GM18505 (cell line): ENCODE measurements around the gene MAP3K15.
"Not testable (repeated sequence)": the region's sequence is repeated elsewhere in the genome, so short reads cannot be mapped to it uniquely, and the experiment has no call there.

Experiments used
- ATAC-seq: cut with Tn5 transposase; IDR thresholded peaks from one replicate; pipeline ENCODE4 v1.9.1; 2021; ENCODE audit not compliant: unreplicated experiment
- POLR2A ChIP-seq: IDR thresholded peaks from 4 replicates; pipeline ENCODE4 v1.6.1; 2011; ENCODE audit warnings: borderline replicate concordance; ENCODE audit not compliant: insufficient read depth, insufficient read length; ENCODE audit errors: extremely low read depth

The MAP3K15 gene

DNA sequence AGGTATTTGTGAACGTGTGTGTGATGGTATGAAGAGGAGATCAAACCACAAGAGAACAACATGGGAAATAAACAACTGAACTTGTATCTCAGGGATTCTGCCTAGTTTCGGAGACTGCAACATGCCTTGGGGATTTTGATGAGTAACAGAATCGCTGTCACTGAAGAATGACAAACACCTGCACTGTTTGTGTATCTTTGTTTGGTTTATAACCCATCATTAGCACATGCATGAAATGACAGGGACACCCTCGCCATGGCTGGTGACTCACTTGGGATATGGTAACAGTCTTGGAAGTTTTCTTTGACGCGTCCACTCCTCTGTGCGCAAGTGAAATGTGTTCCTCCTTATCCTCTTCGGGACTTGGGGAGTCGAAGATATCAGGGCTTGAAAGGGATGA lies 30.3 kb upstream of the MAP3K15 start:
- no peak for TF ChIP-seq POLR2A
- no peak for ATAC-seq

DNA sequence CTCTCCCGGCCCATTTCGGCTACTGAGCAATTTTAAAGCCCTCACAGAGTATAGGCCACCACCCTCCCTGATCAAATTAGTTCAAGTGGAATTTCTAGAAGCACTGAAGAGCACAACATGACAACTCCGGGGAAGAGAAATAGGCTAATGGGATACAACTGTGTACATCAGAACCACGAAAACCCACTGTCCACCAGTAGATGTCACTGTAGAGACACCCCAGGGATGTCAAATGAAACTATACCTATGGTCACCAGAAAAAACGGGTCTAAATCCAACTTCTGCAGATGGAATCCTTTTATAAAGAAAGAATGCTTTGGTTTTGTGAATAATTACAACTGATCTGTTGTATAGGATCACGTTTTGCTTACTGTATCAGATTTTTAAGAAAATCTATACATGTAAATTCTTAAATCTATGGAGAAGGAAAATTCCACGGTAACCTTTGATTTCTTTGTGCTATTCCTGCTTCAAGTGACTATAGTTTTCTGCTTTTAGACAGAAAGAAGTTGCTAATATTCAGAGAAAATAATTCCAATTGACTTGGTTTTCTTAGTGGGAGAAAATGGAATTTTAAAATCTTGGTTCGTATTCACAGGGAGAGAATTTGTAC lies 29.5 kb upstream of the MAP3K15 start:
- TF ChIP-seq POLR2A, result no peak
- ATAC-seq, result no peak

DNA sequence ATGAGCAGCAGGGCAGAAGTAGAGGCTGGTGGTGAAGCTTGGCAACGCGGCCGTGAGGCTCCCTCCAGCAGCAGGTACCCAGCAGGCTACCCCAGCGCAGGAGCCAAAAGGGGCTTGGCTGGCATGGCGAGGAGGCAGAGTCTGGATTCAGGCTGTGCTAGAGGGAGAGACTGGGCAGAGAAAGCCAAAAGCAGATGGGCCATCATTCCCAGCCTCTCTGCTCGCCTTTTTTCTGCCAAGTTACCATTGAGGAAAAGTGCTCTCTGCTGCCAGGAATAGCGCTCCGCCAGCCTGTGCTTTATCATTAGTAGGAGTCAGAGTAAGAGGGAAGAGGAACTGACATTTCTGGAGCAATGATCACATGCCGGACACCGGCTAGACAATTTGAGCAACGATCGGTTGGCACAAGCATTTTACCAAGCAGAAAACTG lies 28.7 kb upstream of the MAP3K15 start:
- no peak for TF ChIP-seq POLR2A
- no peak for ATAC-seq

DNA sequence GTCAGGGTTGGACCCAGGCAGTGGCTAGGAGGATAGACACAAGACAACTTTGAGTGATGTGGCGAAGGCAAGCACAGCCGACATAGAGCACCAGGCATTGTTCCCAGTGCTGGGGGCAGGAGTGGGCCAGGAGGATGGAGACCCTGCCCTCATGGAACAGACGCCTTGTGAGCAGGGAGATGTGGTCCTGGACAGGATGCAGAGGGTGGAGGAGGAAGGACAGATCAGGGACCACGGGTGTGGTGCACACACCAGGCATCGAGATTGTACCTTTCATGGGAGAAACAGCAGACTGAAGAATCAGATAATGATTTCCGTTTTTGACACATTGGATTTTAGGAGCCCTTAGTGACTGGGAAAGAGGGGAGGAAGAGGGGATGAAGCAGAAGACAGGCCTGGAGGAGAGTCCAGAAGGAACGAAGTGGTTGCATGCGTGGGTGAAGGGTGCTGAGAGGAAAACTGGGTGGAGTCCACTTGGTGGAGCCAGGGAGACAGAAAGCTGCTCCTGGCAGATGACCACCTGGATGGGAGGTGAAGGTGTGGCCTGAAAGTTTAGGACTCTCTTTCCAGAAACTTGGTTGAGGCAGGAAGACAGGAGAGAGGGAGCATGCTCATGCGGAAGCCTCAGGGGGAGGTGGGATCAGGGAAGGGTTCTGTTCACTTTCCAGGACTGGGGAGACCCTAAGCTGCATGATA lies 27.9 kb upstream of the MAP3K15 start:
- ATAC-seq, result no peak

DNA sequence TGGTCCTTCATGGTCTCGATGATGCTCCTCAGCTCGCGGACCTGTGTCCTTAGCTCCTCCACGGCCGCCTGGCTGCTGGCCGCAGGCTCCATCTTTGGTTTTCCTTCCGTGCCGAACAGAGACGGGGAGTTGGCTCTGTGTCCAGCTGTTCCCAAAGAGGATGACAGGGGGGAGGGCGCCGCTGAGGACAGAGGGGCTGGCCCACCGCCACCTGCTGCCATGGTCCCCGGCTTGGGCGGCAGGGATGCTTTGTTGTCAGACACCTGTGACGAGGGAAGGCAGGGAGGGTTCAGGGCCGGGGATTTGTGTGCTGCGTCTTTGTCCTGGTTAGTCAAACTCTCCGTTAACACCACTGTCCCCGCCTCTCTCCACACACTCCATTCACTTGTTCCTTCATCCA lies 26.6 kb upstream of the MAP3K15 start:
- no peak for ATAC-seq
- no peak for TF ChIP-seq POLR2A

More for the DNA sequence above, 27.9 kb upstream of the MAP3K15 start:
- no peak for TF ChIP-seq POLR2A

DNA sequence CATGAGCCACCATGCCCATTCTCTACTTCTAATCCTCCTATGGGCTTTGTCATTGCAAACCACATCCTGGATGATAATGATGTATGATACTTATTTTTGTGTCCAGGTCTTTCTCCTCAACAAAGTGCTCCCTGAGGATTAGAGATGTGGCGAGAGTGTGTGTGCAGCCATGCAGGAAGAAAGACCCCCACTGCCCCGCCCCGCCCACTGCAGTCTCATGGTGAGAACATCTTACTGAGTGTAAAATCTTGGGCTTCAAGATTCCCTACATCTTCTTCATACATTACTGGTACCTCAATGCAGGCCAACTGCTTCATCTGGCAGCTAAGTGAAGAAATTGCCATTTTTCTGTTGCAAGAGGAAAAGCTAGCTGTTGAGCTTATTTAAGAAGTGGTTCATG lies 25.9 kb upstream of the MAP3K15 start:
- ATAC-seq, result no peak
- TF ChIP-seq POLR2A, result no peak

DNA sequence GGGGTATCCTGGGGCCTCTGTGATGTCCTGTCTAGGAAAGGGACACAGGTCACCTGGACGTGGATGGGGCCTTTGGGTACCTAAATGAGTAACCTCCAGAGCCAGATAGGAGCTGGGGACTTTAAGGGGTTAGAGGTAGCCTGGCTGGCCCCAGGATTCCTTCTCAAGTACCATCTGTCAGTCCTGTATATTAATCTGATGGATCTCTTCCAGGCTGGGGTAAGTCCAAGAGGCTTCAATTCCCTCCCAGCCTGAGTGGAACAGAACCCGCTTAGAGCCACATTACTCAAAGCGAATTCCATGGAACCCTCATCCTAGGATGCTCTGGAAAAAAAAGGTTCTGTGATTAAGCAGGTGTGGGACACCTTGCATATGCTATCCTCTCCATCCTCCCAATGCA lies 24.8 kb upstream of the MAP3K15 start:
- ATAC-seq, result no peak
- no peak for TF ChIP-seq POLR2A

DNA sequence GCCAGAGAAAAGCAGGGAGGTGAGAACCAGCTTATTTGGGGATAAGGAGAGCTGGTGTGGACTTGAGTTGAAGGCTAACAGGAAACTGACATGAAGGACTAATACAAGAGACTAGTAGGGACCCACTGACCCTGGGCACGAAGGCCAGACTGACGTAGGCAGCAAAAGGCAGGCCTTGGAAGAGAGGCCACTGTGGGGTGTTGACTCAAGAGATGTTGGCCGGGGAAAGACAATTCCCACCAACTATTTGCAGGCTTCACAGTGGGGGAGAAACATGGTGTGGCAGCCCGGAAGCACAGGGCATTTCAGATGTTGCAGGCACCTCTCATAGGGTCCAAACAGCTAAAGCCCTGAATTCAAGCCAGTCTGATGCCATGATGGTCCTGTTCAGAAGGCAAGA lies 24.4 kb upstream of the MAP3K15 start:
- ATAC-seq, result no peak
- no peak for TF ChIP-seq POLR2A

DNA sequence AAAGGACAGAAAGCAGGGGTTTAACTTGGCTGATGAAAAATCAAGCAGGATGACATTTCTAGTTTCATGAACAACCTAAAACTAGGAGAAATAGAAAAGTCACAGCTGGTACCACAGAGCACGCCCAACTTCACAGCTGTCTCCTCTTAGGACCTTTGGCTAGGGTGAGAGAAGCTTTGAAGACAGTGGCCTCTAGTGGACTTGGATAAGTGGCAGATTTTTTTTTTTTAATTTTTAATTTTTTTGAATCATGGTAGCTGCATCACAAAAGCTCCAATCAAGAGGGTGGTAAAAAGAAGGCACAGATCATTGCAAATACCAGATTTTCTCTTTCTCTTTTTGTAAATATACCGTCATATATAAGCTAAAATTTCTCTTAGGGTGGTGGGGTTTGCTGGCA lies 20.2 kb upstream of the MAP3K15 start:
- ATAC-seq, result no peak
- TF ChIP-seq POLR2A, result no peak

DNA sequence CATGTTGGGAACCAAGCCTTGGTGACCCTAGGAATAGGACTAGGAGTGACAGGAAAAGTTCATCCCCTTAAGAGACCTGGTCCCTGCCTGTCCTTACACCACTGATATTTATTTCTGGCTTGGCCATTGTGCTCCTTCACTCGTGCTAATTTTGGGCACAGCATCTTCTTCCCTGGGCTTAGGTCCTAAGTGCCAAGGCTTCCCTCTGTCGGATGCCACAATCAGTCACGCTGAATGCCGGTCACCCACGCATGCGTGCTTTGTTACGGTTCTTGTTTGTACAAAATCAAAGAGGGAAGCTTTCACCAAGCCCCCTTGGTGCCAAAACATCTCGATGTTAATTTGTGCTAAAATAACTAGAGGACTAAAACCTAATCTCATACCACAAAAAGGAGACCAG lies 17.4 kb upstream of the MAP3K15 start:
- TF ChIP-seq POLR2A, result no peak
- ATAC-seq, result no peak

DNA sequence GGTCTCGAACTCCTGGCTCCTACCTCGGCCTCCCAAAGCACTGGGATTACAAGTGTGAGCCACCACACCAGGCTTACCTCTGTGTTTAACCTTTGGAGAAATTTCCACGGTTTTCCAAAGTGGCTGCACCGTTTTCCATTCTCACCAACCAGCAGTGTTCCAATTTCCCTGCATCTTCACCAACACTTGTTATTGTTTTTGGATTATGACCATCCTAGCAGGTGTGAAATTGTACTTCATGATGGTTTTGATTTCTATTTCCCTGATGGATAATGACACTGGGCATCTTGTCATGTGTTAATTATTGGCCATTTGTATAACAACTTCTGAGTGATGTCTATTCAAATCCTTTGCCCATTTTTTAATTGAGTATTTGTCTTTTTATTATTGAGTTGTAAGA lies 2.7 kb upstream of the MAP3K15 start:
- no peak for TF ChIP-seq POLR2A
- no peak for ATAC-seq

DNA sequence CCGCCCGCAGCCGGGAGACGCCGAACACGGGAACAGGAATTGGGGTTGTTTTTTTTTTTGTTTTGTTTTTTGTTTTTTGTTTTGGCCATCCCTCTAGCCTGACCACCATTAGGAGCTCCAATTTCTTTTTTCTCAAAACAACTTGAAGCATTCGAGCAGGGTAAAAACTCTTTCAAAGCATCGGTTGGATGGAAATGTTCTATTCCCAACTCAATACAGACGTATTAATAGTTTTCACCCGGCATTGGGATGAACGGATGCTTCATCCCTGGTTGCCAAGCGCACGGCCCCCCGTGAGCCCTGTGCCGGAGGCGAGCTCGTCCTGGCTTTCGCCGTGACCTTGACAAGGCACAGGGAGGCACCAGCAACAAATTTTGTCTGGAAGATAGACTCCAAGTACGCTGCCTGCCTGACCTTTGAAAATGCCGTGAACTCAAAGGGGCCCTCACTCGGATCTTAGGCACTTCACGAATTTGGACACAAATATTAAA lies 352 bp upstream of the MAP3K15 start:
- ATAC-seq, result no peak
- TF ChIP-seq POLR2A, result no peak

DNA sequence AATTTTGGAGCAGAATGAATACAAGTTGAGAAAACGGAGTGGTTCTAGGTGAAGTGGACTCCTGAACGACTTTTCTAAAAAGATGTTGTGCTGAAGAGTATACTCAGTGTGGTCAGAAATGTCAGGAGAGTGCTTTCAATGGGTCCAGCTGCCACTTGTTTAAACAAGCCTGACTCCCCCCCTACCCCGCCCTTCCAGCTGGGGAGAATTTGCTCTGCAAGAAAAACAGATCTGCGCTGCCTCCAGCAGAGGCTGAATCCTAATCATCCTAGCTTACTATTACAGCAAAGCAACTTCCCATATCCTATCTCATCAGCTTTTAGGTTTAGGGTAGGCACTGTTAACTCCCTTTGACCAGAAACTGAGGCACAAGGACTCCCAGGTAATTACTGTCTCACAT lies 1.9 kb downstream of the MAP3K15 start:
- TF ChIP-seq POLR2A, result no peak
- no peak for ATAC-seq

DNA sequence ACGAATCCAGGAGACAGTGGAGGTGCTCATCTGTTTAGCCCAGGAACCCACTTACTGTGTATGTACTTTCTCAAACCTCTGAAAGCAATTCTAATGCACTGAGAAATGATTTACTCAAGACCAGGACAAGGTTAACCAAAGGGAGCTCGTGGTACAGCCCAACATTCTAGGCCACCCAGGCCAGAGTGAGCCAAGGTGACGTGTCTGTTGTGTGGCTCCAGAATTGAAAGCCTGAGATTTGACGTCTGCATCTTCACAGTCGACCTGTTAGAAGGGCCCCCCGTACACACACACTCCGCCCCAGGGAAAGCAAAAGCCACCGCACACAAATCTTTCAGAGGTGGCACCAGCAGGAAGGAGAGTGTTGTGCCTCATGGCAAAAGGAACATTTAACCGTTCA lies 2.3 kb downstream of the MAP3K15 start:
- no peak for ATAC-seq
- TF ChIP-seq POLR2A, result no peak

DNA sequence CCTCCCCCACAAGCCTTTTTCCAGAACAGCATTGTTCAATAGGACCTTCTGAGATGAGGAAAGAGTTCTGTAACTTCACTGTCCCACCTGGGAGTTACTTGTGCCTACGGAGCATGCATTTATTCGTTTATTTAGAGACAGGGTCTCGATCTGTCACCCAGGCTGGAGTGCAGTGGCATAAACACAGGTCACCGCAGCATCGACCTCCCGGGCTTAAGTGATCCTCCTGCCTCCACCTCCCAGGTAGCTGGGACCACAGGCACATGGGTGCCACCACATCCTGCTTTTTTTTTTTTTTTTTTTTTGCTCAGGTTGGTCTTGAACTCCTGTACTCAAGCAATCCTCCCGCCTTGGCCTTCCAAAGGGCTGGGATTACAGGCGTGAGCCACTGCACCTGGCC lies 2.9 kb downstream of the MAP3K15 start:
- ATAC-seq, result no peak

DNA sequence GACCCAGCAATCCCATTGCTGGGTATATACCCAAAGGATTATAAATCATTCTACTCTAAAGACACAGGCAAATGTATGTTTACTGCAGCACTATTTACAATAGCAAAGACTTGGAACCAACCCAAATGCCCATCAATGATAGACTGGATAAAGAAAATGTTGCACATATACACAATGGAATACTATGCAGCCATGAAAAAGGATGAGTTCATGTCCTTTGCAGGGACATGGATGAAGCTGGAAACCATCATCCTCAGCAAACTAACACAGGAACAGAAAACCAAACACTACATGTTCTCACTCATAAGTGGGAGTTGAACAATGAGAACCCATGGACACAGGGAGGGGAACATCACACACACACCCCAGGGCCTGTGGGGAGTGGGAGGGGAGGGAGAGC lies 3.5 kb downstream of the MAP3K15 start:
- ATAC-seq, result not testable (repeated sequence)

More for the DNA sequence above, 2.9 kb downstream of the MAP3K15 start:
- TF ChIP-seq POLR2A, result no peak
